AG04449 (cell line): ENCODE measurements around the gene HERPUD2.

Experiments
- CTCF ChIA-PET: fragments of 350-600 bp; formaldehyde crosslinking; extraction: SDS; loops from one replicate; lab custom pipeline; 2021; ENCODE audit warnings: antibody characterized with exemption; lab: Yijun Ruan, JAX
- POLR2A ChIA-PET: fragments of 400-600, 350-600 bp; formaldehyde crosslinking; extraction: SDS; loops from one replicate; lab custom pipeline; 2020; ENCODE audit warnings: antibody characterized with exemption, inconsistent platforms; lab: Yijun Ruan, JAX
- DNase-seq: peaks from one replicate; pipeline ENCODE4 v3.0.0-alpha.2; 2010; ENCODE audit warnings: low read depth, low spot score
- H3K4me3 ChIP-seq: 2 replicates; pipeline ENCODE4 v1.5.1; 2011; ENCODE audit warnings: low read depth, mild to moderate bottlenecking, control low read depth, low read length
- CTCF ChIP-seq: IDR thresholded peaks from one replicate; pipeline ENCODE4 v1.5.1; 2011; ENCODE audit warnings: mild to moderate bottlenecking, moderate library complexity, low read length, control low read depth, inconsistent platforms; ENCODE audit not compliant: insufficient read depth; ENCODE audit errors: missing control alignments

HERPUD2 gene

GRCh38 chr7:35652124-35652523, 42.8 kb downstream of the HERPUD2 start:
- TF ChIP-seq CTCF = no peak
- no peak for DNase-seq
- ChIA-PET POLR2A (no interaction called here), CTCF (no interaction called here)
- no peak overlapping the region for H3K4me3 ChIP-seq

- CTCF ChIA-PET = no interaction called here
- POLR2A ChIA-PET = no interaction called here
- DNase-seq = no peak
- no peak overlapping the region for H3K4me3 ChIP-seq
- no peak for TF ChIP-seq CTCF
Measured at GRCh38 chr7:35650751-35651150, 44.2 kb downstream of the HERPUD2 start.

- ChIA-PET POLR2A (no interaction called here), CTCF (interaction anchor here (1.2 kb wide), 1 partner anchor 9 kb away, joined by 4 read pairs; no protein-coding TSS in a partner anchor)
- no peak overlapping the region for H3K4me3 ChIP-seq
- no peak for DNase-seq
- no peak for TF ChIP-seq CTCF
Measured at GRCh38 chr7:35649711-35650110, 45.2 kb downstream of the HERPUD2 start.

- no peak for DNase-seq
- no peak overlapping the region for H3K4me3 ChIP-seq
- TF ChIP-seq CTCF = no peak
- CTCF ChIA-PET = interaction anchor here (1.2 kb wide), 1 partner anchor 10 kb away, joined by 4 read pairs; no protein-coding TSS in a partner anchor
- POLR2A ChIA-PET = no interaction called here
Measured at GRCh38 chr7:35648367-35648766, 46.6 kb downstream of the HERPUD2 start.

- ChIA-PET CTCF (interaction anchor here (0.7 kb wide), 1 partner anchor 224 kb away, joined by 4 read pairs; no protein-coding TSS in a partner anchor), POLR2A (no interaction called here)
- DNase-seq = no peak
- no peak for TF ChIP-seq CTCF
- H3K4me3 ChIP-seq = no peak overlapping the region
Measured at GRCh38 chr7:35647171-35647574, 47.8 kb downstream of the HERPUD2 start.

- no peak for TF ChIP-seq CTCF
- DNase-seq = no peak
- POLR2A ChIA-PET = no interaction called here
- no peak overlapping the region for H3K4me3 ChIP-seq
- CTCF ChIA-PET = interaction anchor here (0.7 to 0.8 kb wide), 2 partner anchors 22 to 225 kb away, joined by 3 to 4 read pairs; no protein-coding TSS in a partner anchor
Measured at GRCh38 chr7:35646289-35647023, 48.5 kb downstream of the HERPUD2 start.
